ENCODE measurements around the gene MSX2.

MSX2 gene

DNA sequence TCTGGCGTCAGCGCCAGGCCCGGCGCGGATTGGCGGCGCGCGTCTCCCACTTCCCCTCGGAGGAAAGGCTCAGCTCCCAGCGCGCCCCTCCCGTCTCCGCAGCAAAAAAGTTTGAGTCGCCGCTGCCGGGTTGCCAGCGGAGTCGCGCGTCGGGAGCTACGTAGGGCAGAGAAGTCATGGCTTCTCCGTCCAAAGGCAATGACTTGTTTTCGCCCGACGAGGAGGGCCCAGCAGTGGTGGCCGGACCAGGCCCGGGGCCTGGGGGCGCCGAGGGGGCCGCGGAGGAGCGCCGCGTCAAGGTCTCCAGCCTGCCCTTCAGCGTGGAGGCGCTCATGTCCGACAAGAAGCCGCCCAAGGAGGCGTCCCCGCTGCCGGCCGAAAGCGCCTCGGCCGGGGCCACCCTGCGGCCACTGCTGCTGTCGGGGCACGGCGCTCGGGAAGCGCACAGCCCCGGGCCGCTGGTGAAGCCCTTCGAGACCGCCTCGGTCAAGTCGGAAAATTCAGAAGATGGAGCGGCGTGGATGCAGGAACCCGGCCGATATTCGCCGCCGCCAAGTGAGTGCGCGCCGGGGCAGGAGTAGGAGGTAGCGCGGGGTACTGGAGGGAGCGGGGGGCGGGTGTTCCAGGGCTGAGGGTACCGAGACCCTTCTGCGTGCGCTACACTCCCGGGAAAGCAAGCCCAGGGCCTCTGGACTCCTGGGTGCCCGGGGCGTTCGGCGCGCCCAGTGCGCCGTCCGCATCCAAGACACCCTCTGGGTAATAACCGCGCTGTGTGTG lies at the start of gene MSX2:
Gene MSX2 (plus strand): TSS at position 99 of the 777 bp plus-strand sequence. CDS start 78 bp downstream, at position 177.
- peak; percentile 72 for DNase-seq (ENCODE audit: low read depth)

DNA sequence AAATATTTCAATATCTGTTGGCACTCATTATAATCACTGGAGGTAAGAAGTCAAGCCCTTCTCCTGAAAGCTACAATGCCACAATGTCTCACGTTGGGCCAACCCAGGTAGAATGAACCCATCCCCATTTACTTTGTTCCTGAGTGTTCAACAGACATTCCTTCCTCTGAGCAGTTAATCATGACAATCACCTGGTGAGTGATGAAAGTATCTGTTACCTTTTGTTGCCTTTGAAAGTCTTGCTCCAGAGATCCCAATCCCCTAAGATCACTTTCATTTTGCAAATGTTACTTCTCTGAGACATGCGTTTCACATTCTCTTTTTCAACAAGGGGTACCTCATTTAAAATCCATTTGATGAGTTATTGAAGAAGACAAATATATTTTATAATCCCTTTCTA lies 49.3 kb upstream of the MSX2 start:
- no peak for DNase-seq (ENCODE audit: low read depth)

DNA sequence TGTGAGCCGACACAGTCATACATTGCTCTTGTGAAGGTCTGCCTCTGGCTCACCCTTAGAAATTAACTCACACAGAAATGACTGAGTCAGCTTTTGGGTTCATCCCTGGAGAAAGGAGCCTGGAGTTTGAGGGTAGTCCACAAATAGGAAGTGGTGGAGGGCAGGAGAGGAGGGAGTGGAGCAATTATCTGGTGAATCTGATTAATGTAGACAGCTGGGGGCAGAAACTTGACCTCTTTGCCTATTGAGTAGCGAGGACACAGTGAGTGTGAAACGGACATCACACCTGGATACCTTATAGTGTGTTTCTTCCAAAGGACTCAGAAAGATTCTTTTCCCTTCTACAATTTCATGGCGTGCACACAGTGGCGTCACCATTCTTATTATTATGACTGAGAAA lies 48.5 kb upstream of the MSX2 start:
- DNase-seq (ENCODE audit: low read depth) = no peak

DNA sequence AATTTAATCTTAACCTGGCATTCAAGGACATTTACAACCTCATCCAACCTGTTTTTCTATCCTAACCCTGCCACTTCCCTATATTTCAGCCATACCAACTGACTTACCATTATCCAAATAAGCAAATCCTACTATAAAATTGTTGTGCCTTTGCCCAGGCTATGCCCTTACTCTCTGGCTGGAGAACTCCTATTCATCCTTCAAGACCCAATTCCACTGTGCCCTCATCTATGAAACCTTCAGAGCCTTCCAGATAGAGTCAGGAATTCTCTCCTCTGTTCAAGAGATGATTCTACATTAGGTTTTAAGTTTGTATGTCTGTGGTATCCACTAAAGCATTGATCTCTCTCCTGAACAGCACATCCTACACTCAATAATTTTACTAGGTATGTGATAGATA lies 46.3 kb upstream of the MSX2 start:
- no peak for DNase-seq (ENCODE audit: low read depth)

DNA sequence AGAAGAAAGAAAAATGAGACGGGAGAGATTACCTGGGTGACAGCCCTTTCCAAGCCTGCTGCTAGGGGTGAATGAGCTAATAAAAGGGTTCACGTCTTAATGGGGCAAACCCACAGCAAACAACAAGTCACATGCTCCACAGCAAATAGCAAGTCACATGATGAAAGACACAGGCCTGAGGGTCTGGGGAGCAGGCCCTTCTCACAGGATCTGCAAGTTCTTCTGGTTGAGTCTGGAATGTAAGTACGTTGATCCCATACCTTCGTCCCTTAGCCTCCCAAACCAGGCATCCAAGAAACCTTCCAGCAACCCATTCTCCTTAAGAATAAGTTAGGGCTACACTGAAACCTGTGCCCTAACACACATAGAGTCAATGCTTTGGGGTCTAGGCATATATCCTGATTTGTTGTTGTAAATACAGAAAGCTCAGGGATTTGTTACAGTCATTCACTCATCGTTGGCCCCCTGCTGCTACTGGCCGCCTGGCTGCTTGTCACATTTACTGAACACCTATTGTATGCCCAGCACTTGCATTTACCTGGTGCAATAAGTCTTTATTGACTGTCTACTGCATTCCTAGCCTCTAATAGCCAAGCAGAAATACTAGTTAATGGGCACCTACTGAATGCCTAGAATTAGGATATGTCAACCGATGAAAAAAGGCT lies 43.3 kb upstream of the MSX2 start:
- no peak for DNase-seq (ENCODE audit: low read depth)

DNA sequence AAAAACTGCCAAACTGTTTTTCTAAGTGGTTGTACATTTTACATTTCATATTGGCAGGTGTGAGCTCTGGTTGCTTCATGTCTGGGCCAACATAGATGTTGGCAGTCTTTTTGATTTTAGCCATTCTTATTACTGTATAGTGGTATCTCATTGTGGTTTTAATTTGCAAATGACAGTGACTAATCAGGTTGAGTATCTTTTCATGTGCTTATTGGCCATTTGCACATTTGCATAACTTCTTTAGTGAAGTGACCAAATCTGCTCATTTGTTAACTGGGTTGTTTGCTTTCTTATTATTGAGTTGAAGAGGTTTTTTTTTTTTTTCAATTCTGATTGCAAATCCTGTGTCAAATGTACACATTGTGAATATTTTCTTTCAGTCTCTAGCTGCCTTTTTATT lies 36.9 kb upstream of the MSX2 start:
- no peak for DNase-seq (ENCODE audit: low read depth)

DNA sequence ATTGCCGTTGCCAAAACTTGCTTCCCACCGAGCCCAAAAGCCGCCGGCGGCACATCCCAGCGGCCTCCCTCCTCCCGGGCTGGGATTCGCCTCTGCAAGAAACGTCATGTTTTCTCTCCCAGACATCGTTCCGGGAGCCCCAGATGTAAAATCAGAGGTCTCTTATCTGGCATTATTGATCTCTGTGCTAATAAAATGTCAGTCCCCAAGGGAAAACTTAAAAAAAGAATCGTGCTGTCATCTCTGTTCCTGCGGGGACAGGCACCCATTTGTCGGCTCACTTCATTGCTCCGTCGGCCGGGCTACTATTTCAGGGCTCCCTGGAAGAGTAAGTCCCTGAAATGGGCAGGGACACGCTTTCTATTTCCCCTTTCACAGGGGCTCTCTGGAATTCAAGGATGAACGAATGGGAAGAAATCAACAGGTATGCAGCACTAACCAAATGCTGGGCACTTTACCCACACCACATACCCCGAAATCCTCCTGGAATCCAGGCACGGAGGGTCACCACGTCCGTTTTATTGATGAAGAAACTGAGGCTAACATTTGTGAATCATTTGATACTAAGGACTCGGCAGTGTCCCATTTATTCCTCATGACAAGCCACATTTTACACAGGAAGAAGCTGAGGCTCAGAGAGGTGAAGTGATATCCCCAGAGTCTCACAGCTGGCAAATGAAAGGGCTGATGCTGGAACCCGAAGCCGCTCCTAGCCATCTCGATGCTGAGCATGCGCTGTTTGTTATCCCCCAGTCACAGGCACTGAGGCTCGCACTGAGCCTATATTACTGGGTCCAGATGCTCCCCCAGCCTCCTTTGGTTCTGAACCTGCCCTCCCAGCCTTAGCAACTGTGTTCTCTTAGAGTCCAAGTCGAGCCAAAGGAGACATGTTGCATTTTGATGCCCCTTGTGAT lies 35.7 kb upstream of the MSX2 start:
- DNase-seq (ENCODE audit: low read depth) = no peak

DNA sequence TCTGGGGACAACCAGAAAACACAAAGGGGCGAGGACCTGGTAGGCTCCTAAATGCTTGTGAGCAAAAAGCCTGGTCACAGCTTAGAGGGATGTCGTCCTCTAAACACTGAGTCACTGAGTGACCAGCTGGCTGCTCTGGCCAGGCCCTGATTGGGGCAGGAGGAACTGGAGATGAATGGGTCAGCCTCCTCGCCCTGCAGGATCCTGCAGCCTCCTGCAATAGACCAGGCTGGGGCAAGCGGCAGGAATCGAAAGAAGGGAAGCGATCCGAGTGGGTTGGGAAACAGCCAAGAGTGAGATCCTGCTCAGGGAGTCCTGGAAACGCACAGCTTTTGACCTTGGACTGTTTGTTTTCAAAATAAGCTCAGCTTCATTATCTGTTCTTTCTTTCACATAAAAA lies 34.1 kb upstream of the MSX2 start:
- no peak for DNase-seq (ENCODE audit: low read depth)

DNA sequence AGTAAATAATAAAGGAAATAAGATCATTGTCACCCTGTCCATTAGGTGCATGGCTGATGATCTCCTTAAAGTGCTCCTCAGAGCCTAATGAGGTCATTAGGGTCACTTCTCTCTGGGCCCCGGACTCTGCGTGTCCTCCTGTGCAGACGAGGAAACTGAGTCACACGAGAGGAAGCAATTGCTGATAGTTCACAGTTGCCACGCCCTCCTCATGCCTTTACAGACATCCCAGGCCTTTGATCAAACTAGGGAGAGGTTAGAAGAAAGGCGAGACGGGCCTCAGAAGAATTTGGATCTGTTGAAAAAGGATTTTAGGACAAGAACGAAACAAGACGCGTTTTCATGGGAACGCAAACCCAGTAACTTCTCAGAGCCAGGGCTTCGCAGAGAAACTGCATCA lies 32.0 kb upstream of the MSX2 start:
- DNase-seq (ENCODE audit: low read depth) = no peak

DNA sequence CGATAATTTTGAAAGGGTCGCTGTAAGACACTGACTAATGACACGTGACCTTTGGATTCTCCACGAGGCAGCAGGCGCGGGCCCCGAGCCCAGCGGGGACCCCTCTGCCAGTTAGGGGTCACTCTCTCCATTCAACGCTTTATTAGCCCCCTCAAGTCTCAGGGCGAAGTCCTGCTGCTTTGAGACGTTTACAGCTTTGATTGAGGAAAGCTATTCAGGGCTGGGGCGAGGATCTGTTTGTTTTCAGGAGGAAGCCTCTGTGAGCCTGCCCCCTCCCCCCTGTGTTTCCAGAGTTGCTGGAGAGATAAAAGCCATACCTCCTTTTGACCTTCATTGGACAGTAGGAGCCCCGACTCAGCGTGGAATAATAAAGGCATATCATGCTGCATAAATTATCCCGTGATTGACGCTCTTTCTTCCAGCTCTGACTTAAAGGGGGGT lies 31.4 kb upstream of the MSX2 start:
- no peak for DNase-seq (ENCODE audit: low read depth)

DNA sequence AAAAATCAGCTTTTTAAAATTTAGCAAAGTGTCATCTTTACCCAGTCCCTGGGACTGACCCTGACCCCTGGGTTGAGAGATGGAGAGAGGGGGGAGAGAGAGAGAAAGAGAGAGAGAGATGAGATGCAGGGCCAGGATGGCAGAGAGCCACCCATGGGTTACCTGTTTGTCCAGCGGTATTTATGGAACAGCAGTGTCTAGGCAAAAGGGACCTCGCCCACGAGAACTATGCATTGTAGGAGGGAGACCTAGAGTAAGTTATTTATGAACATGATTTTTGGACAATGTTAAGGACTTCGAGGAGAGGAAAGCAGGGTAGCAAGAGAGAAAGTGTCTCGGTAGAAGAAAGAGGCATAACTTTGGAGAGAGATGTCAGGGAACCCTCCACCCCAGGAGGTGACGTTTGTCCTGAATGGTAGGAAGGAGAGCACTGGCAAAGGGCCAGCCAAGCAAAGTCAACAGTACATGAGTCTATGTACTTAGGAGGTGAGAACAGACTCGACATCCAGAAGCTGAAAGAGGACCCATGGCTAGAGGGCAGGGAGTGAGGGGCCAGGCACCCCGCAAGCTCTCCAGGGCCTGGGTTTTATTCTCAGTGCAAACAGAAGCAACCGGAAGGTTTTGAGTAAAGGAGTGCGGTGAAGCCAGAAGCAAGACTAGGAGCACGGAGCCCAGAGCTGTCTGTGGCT lies 30.5 kb upstream of the MSX2 start:
- DNase-seq (ENCODE audit: low read depth) = no peak

DNA sequence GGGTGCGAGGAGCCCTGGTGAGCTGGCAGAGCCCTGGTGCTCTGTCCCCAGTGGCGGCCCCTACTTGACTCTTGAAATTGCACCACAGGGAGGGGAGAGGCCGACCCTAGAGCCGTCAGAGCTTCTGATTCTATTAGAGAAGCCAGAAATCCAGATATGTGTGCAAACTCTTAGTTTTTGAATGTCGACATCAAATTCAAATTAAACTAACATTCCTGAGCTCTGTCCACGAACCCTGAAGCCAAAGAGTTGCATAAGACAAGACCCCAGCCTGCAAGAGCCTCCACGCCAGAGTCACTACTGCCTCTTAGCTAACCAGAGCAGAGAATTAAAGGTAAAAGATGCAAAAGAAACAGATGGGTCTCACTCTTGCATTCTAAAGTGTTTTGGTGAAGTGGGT lies 29.8 kb upstream of the MSX2 start:
- no peak for DNase-seq (ENCODE audit: low read depth)

DNA sequence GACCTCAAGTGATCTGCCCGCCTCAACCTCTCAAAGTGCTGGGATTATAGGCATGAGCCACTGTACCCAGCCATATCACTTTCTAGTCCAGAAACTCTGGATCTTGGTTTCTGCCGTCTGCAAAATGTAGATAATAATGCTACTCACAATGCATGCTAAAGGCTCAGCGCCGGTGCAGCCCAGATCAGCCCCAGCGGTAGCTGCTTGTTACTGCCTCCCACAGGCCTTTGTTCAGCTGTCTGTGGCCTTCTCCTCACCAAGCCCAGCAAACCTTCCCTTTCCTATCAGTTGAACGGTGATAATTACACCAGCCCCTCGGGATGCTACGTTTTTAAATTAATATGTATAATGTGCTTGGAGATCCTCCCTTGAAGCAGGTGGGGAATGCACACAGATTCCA lies 26.2 kb upstream of the MSX2 start:
- no peak for DNase-seq (ENCODE audit: low read depth)

DNA sequence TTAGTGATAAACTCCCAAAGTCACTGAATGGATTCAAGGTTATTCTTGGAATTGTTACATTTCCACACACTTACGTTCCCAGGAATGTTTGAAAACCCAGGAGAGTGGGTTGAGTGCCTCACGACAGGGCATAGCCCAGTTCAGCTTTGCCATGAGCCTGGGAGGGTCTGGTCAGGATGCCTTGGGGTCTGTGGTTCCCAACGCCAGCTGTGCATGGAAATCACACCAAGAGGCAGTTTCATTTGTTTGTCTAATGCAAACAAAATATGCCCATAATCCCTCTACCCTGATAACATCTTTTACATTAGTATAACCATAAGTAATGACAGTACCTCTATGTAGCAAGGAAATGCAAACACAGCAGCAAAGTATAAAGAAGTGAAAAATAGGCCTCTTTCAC lies 25.3 kb upstream of the MSX2 start:
- no peak for DNase-seq (ENCODE audit: low read depth)

DNA sequence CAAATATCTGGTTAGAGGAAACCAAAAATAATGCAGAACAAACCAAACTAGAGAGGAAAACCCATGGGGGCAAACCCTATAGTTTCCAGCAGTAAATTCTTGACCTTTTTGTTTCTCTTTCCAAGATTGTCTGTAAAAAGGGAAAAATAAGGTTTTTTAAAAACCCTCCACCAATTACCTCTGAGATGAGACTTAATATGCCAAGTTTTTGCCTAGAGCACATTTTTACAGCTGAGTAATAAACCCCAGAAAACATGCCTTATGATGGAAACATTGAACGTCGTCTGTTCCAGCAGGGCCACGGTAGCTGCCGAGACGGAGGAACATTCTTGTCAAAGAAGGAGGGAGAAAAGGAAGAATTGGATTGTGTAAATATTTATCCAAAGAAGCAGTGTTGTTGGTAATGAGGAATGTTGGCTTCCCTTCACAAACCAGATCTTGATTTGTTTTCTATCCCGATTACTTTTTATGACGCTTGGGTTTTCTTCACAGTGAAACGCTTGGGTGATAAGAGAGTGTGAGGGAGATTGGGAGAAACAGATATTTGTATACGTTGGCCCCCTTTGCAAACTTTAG lies 17.3 kb upstream of the MSX2 start:
- DNase-seq (ENCODE audit: low read depth) = no peak

DNA sequence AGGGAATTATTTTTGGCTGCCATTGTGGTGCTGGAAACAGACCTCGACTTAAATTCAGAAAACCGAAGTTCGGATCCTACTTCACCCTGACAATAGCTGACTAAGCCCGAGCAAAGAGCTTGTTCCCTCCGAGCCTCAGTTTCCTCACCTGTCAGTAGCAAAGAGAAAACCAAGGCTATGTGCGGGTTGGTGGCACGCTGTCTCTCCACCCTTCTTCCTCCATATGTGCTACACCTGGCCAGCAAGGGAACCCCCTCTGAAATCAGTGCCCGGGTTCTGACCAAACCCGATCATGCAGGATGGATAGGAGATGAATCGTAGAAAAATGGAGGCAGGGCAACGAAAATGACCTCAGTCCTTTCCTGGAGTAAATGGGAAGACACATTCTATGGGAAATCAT lies 16.7 kb upstream of the MSX2 start:
- DNase-seq (ENCODE audit: low read depth) = no peak

DNA sequence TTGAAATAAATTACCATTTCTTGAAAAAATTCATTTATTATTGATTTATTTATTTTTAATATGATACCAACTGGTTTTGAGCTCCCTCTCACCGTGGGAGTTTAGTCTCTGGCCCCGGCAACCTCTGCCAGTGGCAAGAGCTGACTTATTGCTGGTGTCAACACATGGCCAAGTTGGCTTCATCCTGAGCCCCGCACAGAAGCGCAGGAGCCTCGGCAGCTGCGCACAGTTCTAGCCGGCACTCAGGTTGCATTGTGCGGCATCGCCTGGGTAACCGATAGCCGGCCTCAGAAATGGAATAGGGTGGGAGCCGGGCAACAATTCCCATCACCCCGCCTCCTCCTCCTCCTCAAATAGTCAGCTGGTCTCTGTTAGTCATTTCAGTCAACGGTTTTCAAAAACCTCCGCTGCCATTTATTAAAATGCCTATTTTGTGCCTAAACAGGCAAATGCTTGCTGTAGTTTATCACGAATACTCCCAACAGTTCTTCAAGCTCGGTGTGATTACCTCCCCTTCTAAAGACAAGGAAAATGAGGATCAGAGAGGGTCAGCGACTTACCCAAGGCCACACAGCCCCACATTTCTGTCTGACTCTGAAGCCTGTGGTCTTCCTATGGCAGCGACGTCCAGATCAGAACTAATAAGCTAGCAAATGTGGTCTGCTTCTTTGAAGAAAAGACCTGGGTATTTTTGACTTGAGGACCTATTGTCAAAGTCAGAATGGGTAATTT lies 15.7 kb upstream of the MSX2 start:
- no peak for DNase-seq (ENCODE audit: low read depth)

DNA sequence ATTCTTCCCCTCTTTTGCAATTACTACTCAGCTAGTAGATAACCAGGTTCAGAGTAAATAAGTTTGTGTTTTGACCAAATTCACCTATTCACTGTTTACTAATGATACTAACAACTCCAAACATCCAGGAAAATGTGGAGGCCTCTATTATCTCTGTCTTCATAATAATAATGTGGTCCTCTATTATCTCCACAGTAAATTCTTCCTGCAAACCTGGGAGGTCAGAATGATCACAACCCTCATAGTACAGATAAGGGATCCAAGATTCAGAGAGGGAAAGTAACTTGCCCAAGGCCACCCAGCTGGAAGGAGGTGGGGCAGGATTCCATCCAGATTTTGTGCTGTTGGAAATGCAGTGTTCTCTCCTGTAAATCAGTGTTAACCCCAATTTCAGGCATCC lies 9.6 kb upstream of the MSX2 start:
- DNase-seq (ENCODE audit: low read depth) = no peak

DNA sequence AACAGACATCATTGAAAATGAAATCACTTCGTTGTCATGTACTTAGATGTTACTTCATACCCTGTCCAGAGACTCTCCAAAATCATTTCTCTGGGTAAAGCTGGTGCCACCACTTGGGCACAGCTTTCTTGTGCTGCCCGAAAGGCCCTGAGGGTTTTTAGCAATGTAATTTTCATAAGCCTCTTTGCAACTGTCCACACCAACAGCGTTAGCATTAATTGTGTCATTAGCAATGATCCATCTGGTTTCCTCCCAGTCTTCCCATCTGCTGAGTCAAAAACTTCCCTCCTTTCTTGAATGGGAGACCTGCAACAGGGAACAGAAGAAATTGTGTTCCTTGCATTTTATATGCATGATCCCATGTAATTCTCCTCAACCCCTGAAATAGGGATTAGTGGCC lies 8.6 kb upstream of the MSX2 start:
- DNase-seq (ENCODE audit: low read depth) = no peak

DNA sequence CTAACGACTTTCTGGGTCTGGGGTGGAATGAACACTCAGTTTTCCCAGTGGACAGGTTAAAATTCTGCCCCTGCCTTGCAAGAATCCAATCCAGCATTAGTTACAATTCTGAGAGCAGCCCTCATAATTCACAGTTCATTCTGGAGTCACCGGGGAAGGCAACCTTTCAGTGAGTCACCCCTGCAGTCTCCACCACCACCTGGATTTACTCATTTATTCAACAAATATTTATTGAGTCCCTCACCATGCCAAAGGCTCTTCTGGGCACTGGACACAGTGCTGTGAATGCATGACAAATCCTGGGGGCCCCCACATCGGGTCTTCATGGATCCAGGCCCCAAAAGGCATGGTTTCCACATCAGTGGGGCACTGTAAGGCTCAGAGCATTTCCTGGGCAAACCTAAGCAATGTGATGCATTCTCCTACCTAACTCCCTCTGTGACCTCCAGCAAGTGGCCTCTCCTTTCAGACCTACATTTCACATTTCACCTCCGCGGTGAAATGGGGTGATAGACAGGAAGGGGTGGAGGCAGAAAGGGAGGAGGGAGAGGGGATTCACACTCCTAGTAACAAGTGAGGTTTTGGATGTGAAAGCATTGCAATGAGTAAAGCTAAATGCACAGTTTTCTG lies 6.4 kb upstream of the MSX2 start:
- no peak for DNase-seq (ENCODE audit: low read depth)

All from amniotic epithelial cell (primary cell).